Heart left ventricle (tissue), 16 donors: ENCODE data around the gene RAB1A. TPM values are rescaled to one million over a fixed set of nuclear protein-coding genes. Genes with fewer than 3 reads are reported as not detected.
A peak's percentile ranks its signal among the peaks of the same experiment; 100 is the strongest.

ENCODE experiments used
- ATAC-seq, 4 donors: fragments of 200-7000 bp; cut with Tn5 transposase; one replicate each; pipeline ENCODE4 v1.9.1; 2020 to 2022; ENCODE audit warnings: moderate library complexity in 4 of 4, mild to moderate bottlenecking in 3 of 4, moderate number of reproducible peaks in 1 of 4
- DNase-seq, 5 donors: peaks; one replicate each; pipeline ENCODE4 v3.0.0-alpha.2; 2020
- H3K27ac ChIP-seq, 12 donors: fragments of 200-600 bp; sonication (generic) in 4 of 12; one replicate each; pipeline versions ENCODE4 v1.5.0 to v1.8.0; 2016 to 2022; ENCODE audit warnings: mild to moderate bottlenecking in 2 of 12
- H3K27me3 ChIP-seq, 9 donors: fragments of 200-600 bp; sonication (generic) in 2 of 9; one replicate each; pipeline versions ENCODE4 v1.5.1 to v1.8.0; 2016 to 2022; ENCODE audit warnings: mild to moderate bottlenecking in 3 of 9
- H3K36me3 ChIP-seq, 9 donors: fragments of 200-600 bp; sonication (generic) in 2 of 9; one replicate each; pipeline versions ENCODE4 v1.5.0 to v1.8.0; 2018 to 2022; ENCODE audit warnings: mild to moderate bottlenecking in 2 of 9
- H3K4me1 ChIP-seq, 12 donors: fragments of 200-600 bp; sonication (generic) in 4 of 12; one replicate each; pipeline versions ENCODE4 v1.5.0 to v1.8.0; 2016 to 2022; ENCODE audit warnings: mild to moderate bottlenecking in 3 of 12
- H3K4me3 ChIP-seq, 12 donors: fragments of 200-600 bp; sonication (generic) in 4 of 12; one replicate each; pipeline versions ENCODE4 v1.5.0 to v1.8.0; 2017 to 2022; ENCODE audit warnings: mild to moderate bottlenecking in 9 of 12, moderate library complexity in 4 of 12
- H3K9me3 ChIP-seq, 12 donors: fragments of 200-600 bp; sonication (generic) in 4 of 12; one replicate each; pipeline versions ENCODE4 v1.5.0 to v1.8.0; 2016 to 2022; ENCODE audit warnings: mild to moderate bottlenecking in 1 of 12
- POLR2A ChIP-seq, 2 donors: fragments of 450-650 bp; IDR thresholded peaks; one replicate each; pipeline ENCODE4 v1.6.1; 2017; ENCODE audit warnings: antibody characterized with exemption in 2 of 2, mild to moderate bottlenecking in 2 of 2, moderate library complexity in 2 of 2
- WGBS, 4 donors: extraction: QIAGEN DNeasy Blood & Tissue Kit in 2 of 4; methylation state at CpG; one replicate each; pipeline versions ENCODE4 v1.1.5 to v1.1.7; 2013 to 2018; 5-methylcytosine and 5-hydroxymethylcytosine counted together
- intact Hi-C, 10 donors: fragments of 100-400 bp; cut with DNase I; formaldehyde crosslinking; loops; one replicate each; pipeline versions ENCODE4 v1.11.1 to v1.14.2; 2022
- polyA plus RNA-seq, 2 donors: library from polyadenylated mRNA; stranded (reverse); fragments of 200-250 nt; gene quantifications; one replicate each; pipeline ENCODE4 v1.2.3, GENCODE V29; 2013
- total RNA-seq, 9 donors: library from RNA; depleted of rRNA in 2 of 9; stranded (reverse); fragments of >200 nt in 2 of 9; fragmentation: NEBNext Ultra II Directional in 3 of 9; extraction: Animal tissue kit (Norgen Biotek cat#: 25700) in 3 of 9; gene quantifications; one replicate each; pipeline versions ENCODE4 v1.1.0 to v1.2.4, GENCODE V29; 2016 to 2023
- TF ChIP-seq, protein P1 (sequence below), 12 donors: fragments of 200-600 bp; sonication (generic) in 4 of 12; IDR thresholded peaks; one replicate each; pipeline versions ENCODE4 v1.5.0 to v1.8.0; 2018 to 2022; ENCODE audit warnings: antibody characterized with exemption in 12 of 12, mild to moderate bottlenecking in 5 of 12
- donor health status: ischemic (EF 13 %, LVEDD 7.1; RV severe dilation, severe dysfunction).
- donor health status: healthy with polysubstance abuse.
- donor health status: DM: no; HTN: yes; CAD: no.
- donor health status: DM: no; HTN: no; CAD: no.
- donor health status: ischemic (EF 25% LVEDD 6.9; RV normal size, moderate dysfunction).
- donor health status: ischemic (EF 25% LVEDD 5.7; RV mildly dilated, moderate dysfunction).
- donor health status: healthy.
- donor health status: DM: yes; HTN: yes; CAD: no.
- donor health status: ischemic (EF 35%, LVEDD 5.7; RV mildly dilated, moderate dysfunction).
- donor health status: nonischemic (EF 11% LVEDD 7.7; RV severe dilation, severe dysfunction).
- donor health status: DM: yes; HTN: yes; CAD: no.
- donor health status: PGD.
- donor health status: ischemic (EF 29% LVEDD 5.4; RV normal size, mild dysfunction).
- donor health status: nonischemic (EF 23%, LVEDD 6.1; RV moderate dilation, normal function).

RAB1A gene
- total and polyA plus RNA-seq, 11 donors, result 49.0 to 164 (median 118) TPM

DNA sequence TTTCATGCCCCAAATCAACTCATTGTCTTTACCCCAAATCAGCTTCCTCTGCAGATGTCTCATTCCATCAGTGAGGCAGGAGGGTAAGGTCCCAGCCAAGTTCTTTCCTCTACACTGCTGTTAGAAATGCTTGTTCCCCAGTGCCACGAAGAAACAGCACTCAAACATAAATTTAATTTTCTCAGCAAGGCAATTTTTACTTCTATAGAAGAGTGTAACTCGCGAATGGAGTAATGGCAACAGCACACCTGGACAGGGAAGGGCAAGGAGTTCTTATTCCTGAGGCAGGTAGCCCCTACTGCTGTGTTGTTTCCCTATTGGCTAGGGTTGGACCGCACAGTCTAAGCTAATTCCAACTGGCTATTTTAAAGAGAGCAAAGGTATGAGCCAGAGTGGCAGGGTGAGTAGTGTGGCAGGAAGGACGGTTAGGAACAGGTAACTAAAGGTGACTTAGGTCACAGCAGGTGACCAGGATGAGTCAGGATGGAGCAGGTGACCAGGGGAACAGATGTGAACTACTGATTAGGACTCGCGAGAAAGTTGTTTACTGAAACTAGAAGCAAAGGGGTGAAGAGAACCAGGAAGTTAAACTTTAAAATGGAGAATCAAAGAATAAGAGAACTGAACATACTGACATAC, 85.7 kb downstream of the RAB1A start:
- peak overlapping the region in 3 of 12 donors; percentile 33 to 67 (median 61) for H3K27ac ChIP-seq
- no peaks in the 10 kb centered on the region for H3K27me3 ChIP-seq
- intact Hi-C loops, result loop anchor here in 7 of 10 donors (5.0 to 10.0 kb wide), 7 partner anchors 52 to 528 kb away; partner anchors contain the start of gene SLC1A4 (in 3 of the 7)
- no peaks in the 10 kb centered on the region for H3K36me3 ChIP-seq
- DNase-seq (no peak), ATAC-seq (no peak)
- no peak overlapping the region for H3K4me3 ChIP-seq
- H3K9me3 ChIP-seq, result peaks cover 0 to 15% (median 5%) of the 10 kb centered on the region in 12 donors
- 92 to 96% (median 95%) methylated on average over 7 of the region's 7 CpGs for WGBS, 4 donors
- TF ChIP-seq POLR2A (IDR thresholded peaks at IDR 0.05), result no peak
- TF ChIP-seq, protein P1, sequence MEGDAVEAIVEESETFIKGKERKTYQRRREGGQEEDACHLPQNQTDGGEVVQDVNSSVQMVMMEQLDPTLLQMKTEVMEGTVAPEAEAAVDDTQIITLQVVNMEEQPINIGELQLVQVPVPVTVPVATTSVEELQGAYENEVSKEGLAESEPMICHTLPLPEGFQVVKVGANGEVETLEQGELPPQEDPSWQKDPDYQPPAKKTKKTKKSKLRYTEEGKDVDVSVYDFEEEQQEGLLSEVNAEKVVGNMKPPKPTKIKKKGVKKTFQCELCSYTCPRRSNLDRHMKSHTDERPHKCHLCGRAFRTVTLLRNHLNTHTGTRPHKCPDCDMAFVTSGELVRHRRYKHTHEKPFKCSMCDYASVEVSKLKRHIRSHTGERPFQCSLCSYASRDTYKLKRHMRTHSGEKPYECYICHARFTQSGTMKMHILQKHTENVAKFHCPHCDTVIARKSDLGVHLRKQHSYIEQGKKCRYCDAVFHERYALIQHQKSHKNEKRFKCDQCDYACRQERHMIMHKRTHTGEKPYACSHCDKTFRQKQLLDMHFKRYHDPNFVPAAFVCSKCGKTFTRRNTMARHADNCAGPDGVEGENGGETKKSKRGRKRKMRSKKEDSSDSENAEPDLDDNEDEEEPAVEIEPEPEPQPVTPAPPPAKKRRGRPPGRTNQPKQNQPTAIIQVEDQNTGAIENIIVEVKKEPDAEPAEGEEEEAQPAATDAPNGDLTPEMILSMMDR (IDR thresholded peaks at IDR 0.05), result no peak
- H3K4me1 ChIP-seq, result peaks cover 0 to 17% (median 4%) of the 10 kb centered on the region in 12 donors

DNA sequence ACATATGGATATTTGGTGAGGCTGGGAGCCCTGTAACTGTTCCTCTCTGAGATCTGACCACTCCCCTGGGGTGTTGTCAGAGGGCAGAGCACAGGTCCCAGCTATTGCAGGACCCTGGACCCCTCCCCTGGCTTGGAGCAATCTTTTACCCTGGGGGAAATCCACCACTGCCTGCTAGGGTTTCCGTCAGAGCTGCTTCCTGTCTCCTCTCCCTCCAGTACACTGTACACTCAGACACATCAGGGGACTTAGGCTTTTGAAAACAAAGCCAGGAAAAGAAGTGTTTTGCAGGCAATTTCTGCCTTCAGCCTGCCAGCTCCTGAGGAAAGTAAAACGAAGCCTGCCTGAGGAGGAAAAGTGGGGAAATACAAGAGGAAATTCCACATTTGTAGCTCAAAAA, 86.9 kb downstream of the RAB1A start:
- 43 to 60% (median 54%) methylated on average over 2 of the region's 2 CpGs for WGBS, 4 donors
- no peak overlapping the region for H3K4me3 ChIP-seq
- intact Hi-C loops, result loop anchor here in 7 of 10 donors (5.0 to 10.0 kb wide), 7 partner anchors 51 to 529 kb away; partner anchors contain the start of gene SLC1A4 (in 3 of the 7)
- no peaks in the 10 kb centered on the region for H3K36me3 ChIP-seq
- peaks cover 0 to 17% (median 4%) of the 10 kb centered on the region in 12 donors for H3K4me1 ChIP-seq
- peak overlapping the region in 8 of 12 donors; percentile 4 to 67 (median 55) for H3K27ac ChIP-seq
- H3K9me3 ChIP-seq, result peaks cover 0 to 14% (median 5%) of the 10 kb centered on the region in 12 donors
- no peaks in the 10 kb centered on the region for H3K27me3 ChIP-seq
- DNase-seq (no peak), ATAC-seq (peak in 2 of 4 donors; percentile 16 to 55)
- TF ChIP-seq, protein P1 (IDR thresholded peaks at IDR 0.05), result no peak
- TF ChIP-seq POLR2A (IDR thresholded peaks at IDR 0.05), result no peak

DNA sequence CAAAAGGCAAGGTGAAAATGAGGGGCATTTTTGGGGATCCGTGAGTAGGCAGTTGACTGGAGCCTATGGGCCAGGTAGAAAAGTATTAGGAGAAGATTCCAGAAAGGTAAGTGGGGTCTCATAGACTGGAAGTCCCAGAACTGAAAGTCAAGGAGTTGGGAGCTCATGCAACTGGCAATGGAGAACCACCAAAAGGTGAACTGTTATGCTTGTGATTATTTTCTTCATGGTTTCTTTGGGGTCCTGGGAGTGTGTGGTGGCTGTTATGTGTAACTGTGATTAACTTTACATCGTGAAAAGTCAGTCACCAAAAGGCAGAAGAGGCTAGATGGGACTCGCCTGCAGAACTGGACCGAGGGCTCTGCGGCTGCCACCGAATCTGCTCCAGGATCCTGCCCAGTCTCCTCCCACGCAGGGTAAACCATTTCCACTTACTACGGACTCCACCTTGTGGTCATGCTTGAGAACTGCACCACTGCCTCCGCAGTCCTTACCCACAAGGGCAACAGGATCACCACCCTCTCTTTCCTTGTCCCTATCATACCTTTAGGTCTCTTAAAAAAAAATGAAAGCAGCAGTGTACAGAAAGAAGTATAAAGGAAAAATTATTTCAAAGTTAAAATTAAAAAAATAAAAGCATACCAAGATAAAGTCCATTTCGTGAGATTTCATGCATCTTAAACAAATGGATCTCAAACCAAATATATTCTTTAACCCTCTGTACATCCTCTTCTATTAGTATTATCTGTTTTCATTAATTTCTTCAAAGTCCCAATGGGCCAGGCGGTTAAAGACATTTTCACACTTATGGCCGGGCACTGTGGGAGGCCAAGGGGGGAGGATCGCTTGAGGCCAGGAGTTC, 89.3 kb downstream of the RAB1A start:
- Histone ChIP-seq H3K4me1 (peaks cover 0 to 17% (median 4%) of the 10 kb centered on the region in 12 donors), H3K9me3 (peaks cover 0 to 13% (median 5%) of the 10 kb centered on the region in 12 donors), H3K4me3 (peak overlapping the region in 8 of 12 donors; percentile 4 to 34 (median 18)), H3K36me3 (no peaks in the 10 kb centered on the region), H3K27me3 (no peaks in the 10 kb centered on the region), H3K27ac (no peak overlapping the region)
- peak; percentile 84 to 88 (median 87) for DNase-seq
- peak; percentile 71 to 97 (median 96) for ATAC-seq
- intact Hi-C loops, result loop anchor here (1.0 to 10.0 kb wide), 10 partner anchors 48 to 532 kb away; partner anchors contain the start of gene SLC1A4 (in 4 of the 10)
- 32 to 34% (median 33%) methylated on average over 13 of the region's 13 CpGs for WGBS, 4 donors
- TF ChIP-seq POLR2A (IDR thresholded peaks at IDR 0.05), result no peak
- TF ChIP-seq, protein P1 (IDR thresholded peaks at IDR 0.05), result peak; percentile 93 to 99 (median 96)
